ENCODE results near the gene POLR3GL.

GRCh38 chr1:145988773-145989172, 24.3 kb downstream of the POLR3GL start:
- TF ChIP-seq, protein P1, sequence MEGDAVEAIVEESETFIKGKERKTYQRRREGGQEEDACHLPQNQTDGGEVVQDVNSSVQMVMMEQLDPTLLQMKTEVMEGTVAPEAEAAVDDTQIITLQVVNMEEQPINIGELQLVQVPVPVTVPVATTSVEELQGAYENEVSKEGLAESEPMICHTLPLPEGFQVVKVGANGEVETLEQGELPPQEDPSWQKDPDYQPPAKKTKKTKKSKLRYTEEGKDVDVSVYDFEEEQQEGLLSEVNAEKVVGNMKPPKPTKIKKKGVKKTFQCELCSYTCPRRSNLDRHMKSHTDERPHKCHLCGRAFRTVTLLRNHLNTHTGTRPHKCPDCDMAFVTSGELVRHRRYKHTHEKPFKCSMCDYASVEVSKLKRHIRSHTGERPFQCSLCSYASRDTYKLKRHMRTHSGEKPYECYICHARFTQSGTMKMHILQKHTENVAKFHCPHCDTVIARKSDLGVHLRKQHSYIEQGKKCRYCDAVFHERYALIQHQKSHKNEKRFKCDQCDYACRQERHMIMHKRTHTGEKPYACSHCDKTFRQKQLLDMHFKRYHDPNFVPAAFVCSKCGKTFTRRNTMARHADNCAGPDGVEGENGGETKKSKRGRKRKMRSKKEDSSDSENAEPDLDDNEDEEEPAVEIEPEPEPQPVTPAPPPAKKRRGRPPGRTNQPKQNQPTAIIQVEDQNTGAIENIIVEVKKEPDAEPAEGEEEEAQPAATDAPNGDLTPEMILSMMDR (IDR thresholded peaks at IDR 0.05): no peak
- no peak for TF ChIP-seq POLR2A (IDR thresholded peaks at IDR 0.05)

Measured in body of pancreas (tissue), 4 donors.